Measurements from ENCODE around the gene ANKRD12.

ANKRD12 gene

GRCh38 chr18:9191658-9192256 lies 55.2 kb downstream of the ANKRD12 start:
- Histone ChIP-seq H3K4me2 (no peak overlapping the region), H3K27me3 (ENCODE audit: insufficient read depth, low read depth) (no peaks in the 10 kb centered on the region), H3K4me3 (IDR thresholded peaks at IDR 0.05; ENCODE audit: insufficient read depth, low read depth, low read length) (no peak overlapping the region), H4K20me1 (ENCODE audit: insufficient read depth) (0 out of 2 replicates have a peak, but pooled peaks cover 5% of the 10 kb centered on the region), H3K9ac (no peak overlapping the region), H3K27ac (no peak overlapping the region; the same call in 1 of the 2 replicates), H3K4me1 (ENCODE audit: low read depth, poor library complexity, severe bottlenecking) (no peaks in the 10 kb centered on the region), H3K36me3 (ENCODE audit: insufficient read depth) (peaks cover 4% of the 10 kb centered on the region; the same call in 1 of the 2 replicates), H3K79me2 (ENCODE audit: insufficient read depth, low read depth) (peaks cover 48% of the 10 kb centered on the region; the same call in 1 of the 2 replicates), H2AFZ (ENCODE audit: low read depth) (no peak overlapping the region)
- TF ChIP-seq, protein P1, sequence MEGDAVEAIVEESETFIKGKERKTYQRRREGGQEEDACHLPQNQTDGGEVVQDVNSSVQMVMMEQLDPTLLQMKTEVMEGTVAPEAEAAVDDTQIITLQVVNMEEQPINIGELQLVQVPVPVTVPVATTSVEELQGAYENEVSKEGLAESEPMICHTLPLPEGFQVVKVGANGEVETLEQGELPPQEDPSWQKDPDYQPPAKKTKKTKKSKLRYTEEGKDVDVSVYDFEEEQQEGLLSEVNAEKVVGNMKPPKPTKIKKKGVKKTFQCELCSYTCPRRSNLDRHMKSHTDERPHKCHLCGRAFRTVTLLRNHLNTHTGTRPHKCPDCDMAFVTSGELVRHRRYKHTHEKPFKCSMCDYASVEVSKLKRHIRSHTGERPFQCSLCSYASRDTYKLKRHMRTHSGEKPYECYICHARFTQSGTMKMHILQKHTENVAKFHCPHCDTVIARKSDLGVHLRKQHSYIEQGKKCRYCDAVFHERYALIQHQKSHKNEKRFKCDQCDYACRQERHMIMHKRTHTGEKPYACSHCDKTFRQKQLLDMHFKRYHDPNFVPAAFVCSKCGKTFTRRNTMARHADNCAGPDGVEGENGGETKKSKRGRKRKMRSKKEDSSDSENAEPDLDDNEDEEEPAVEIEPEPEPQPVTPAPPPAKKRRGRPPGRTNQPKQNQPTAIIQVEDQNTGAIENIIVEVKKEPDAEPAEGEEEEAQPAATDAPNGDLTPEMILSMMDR (conservative IDR thresholded peaks at IDR 0.05; ENCODE audit: low read depth, low read length), result no peak

DNA sequence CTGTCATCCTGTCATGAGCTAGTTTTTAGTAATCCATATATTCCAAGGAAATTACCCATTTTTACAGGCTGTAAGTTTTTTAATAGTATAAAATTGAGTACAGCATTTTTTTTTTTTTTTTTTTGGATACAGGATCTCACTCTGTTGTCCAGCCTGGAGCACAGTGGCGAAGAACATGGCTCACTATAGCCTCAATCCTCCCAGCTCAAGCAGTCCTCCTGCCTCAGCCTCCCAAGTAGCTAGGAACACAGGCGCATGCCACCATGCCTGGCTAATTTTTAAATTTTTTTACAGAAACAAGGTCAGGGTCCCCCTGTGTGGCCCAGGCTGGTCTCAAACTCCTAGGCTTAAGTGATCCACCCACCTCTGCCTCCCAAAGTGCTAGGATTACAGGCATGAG lies 56.5 kb downstream of the ANKRD12 start:
- Histone ChIP-seq H3K4me3 (IDR thresholded peaks at IDR 0.05; ENCODE audit: insufficient read depth, low read depth, low read length) (no peak overlapping the region), H2AFZ (ENCODE audit: low read depth) (no peak overlapping the region), H3K79me2 (ENCODE audit: insufficient read depth, low read depth) (peaks cover 52% of the 10 kb centered on the region; the same call in 1 of the 2 replicates), H3K4me1 (ENCODE audit: low read depth, poor library complexity, severe bottlenecking) (no peaks in the 10 kb centered on the region), H4K20me1 (ENCODE audit: insufficient read depth) (peaks cover 5% of the 10 kb centered on the region; the same call in 1 of the 2 replicates), H3K27ac (no peak overlapping the region), H3K27me3 (ENCODE audit: insufficient read depth, low read depth) (no peaks in the 10 kb centered on the region), H3K4me2 (no peak overlapping the region), H3K36me3 (ENCODE audit: insufficient read depth) (peaks cover 8% of the 10 kb centered on the region; the same call in 1 of the 2 replicates), H3K9ac (no peak overlapping the region)
- TF ChIP-seq, protein P1 (conservative IDR thresholded peaks at IDR 0.05; ENCODE audit: low read depth, low read length), result no peak

GRCh38 chr18:9196568-9196967 lies 60.0 kb downstream of the ANKRD12 start:
- Histone ChIP-seq H3K4me3 (IDR thresholded peaks at IDR 0.05; ENCODE audit: insufficient read depth, low read depth, low read length) (no peak overlapping the region), H3K27me3 (ENCODE audit: insufficient read depth, low read depth) (no peaks in the 10 kb centered on the region), H3K79me2 (ENCODE audit: insufficient read depth, low read depth) (peaks cover 40% of the 10 kb centered on the region; the same call in 1 of the 2 replicates), H3K9ac (no peak overlapping the region), H3K27ac (no peak overlapping the region), H2AFZ (ENCODE audit: low read depth) (no peak overlapping the region), H3K4me2 (no peak overlapping the region), H3K4me1 (ENCODE audit: low read depth, poor library complexity, severe bottlenecking) (no peaks in the 10 kb centered on the region), H4K20me1 (ENCODE audit: insufficient read depth) (peaks cover 5% of the 10 kb centered on the region; the same call in 1 of the 2 replicates), H3K36me3 (ENCODE audit: insufficient read depth) (peaks cover 4% of the 10 kb centered on the region; the same call in 1 of the 2 replicates)
- TF ChIP-seq, protein P1 (conservative IDR thresholded peaks at IDR 0.05; ENCODE audit: low read depth, low read length), result no peak

DNA sequence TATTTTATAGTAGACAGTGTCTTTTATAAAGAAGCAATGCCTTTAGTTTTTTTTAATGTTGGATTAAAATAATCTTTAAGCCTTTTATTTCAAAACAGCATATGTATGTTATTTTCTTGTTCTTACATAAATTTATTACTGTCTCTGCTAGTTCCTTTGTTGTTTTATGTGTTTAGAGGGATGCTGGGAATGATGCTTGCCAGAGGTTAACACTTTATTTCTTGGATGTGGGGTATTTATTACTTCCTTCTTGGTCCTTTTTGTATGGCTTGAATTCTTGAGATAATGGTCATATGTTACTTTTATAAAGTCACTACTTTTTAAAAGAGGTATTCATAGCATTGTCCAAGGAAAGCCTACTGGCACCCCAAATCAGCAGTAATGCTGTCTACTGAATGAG lies 63.1 kb downstream of the ANKRD12 start:
- H4K20me1 ChIP-seq (ENCODE audit: insufficient read depth), result peaks cover 1% of the 10 kb centered on the region; the same call in 1 of the 2 replicates
- no peak overlapping the region for H3K27ac ChIP-seq
- H3K27me3 ChIP-seq (ENCODE audit: insufficient read depth, low read depth), result no peaks in the 10 kb centered on the region
- no peak overlapping the region for H3K9ac ChIP-seq
- H3K36me3 ChIP-seq (ENCODE audit: insufficient read depth), result peaks cover 7% of the 10 kb centered on the region; the same call in 1 of the 2 replicates
- H3K4me1 ChIP-seq (ENCODE audit: low read depth, poor library complexity, severe bottlenecking), result no peaks in the 10 kb centered on the region
- no peak overlapping the region for H3K4me2 ChIP-seq
- H3K79me2 ChIP-seq (ENCODE audit: insufficient read depth, low read depth), result peaks cover 27% of the 10 kb centered on the region; the same call in 1 of the 2 replicates
- no peak overlapping the region for H2AFZ ChIP-seq (ENCODE audit: low read depth)
- no peak overlapping the region for H3K4me3 ChIP-seq (IDR thresholded peaks at IDR 0.05; ENCODE audit: insufficient read depth, low read depth, low read length)
- TF ChIP-seq, protein P1 (conservative IDR thresholded peaks at IDR 0.05; ENCODE audit: low read depth, low read length), result no peak
